Placental pericyte (primary cell): ENCODE data around the gene PLAC8. TPM values are rescaled to one million over a fixed set of nuclear protein-coding genes. Genes with fewer than 3 reads are reported as not detected.

Experiments
- total RNA-seq: library from RNA; depleted of rRNA; stranded (reverse); fragments of >200 nt; gene quantifications from 2 replicates; pipeline ENCODE4 v1.2.3, GENCODE V29; 2012

PLAC8 gene, protein sequence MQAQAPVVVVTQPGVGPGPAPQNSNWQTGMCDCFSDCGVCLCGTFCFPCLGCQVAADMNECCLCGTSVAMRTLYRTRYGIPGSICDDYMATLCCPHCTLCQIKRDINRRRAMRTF
- 0.14 TPM in 1 of 2 replicates, not detected in the other for total RNA-seq

GRCh38 chr4:83114576-83114975 is at the start of gene PLAC8:
TSS of gene PLAC8 (minus strand) at chr4:83114729. CDS start at chr4:83107921, 6,808 bp downstream.

Other genes starting within 250 kb of the PLAC8 start
- gene SEC31A, start 223.6 kb downstream of the PLAC8 start, total RNA-seq = 399 and 403 TPM in 2 replicates
- gene THAP9, start 214.0 kb downstream of the PLAC8 start, total RNA-seq = 2.7 and 2.8 TPM in 2 replicates
- gene LIN54, start 103.9 kb downstream of the PLAC8 start, total RNA-seq = 12.3 and 30.2 TPM in 2 replicates
- gene COPS4, start 79.5 kb downstream of the PLAC8 start, total RNA-seq = 42.0 and 61.3 TPM in 2 replicates
- 7.9 and 12.2 TPM in 2 replicates for gene COQ2, start 170.1 kb upstream of the PLAC8 start, total RNA-seq
- 0.14 and 0.66 TPM in 2 replicates for gene HPSE, start 220.1 kb upstream of the PLAC8 start, total RNA-seq